Transverse colon (tissue), 4 donors: ENCODE results near the gene PHLDB2. TPM values are rescaled to one million over a fixed set of nuclear protein-coding genes. Genes with fewer than 3 reads are reported as not detected.

Experiments used
- DNase-seq: peaks from one replicate; pipeline ENCODE4 v3.0.0-alpha.2; 2019
- H3K27ac ChIP-seq, 4 donors: fragments of 200-600 bp; sonication (generic); 2 replicates each; pipeline ENCODE4 v1.5.1; 2016 to 2018; ENCODE audit warnings: inconsistent platforms in 4 of 4
- H3K27me3 ChIP-seq: fragments of 200-600 bp; sonication (generic); 2 replicates; pipeline ENCODE4 v1.5.1; 2017; ENCODE audit warnings: inconsistent platforms
- H3K36me3 ChIP-seq, 4 donors: fragments of 200-600 bp; sonication (generic); 2 replicates each; pipeline ENCODE4 v1.5.1; 2017 to 2019; ENCODE audit warnings: inconsistent platforms in 4 of 4
- H3K4me1 ChIP-seq, 4 donors: fragments of 200-600 bp; sonication (generic); 2 replicates each; pipeline ENCODE4 v1.5.1; 2017 to 2020; ENCODE audit warnings: inconsistent platforms in 4 of 4
- H3K4me3 ChIP-seq, 4 donors: fragments of 200-600 bp; sonication (generic); 1 replicate in 1 of 4; 2 replicates in 3 of 4; pipeline versions ENCODE4 v1.5.1 to v1.6.1; 2017 to 2019; ENCODE audit warnings: inconsistent platforms in 4 of 4
- H3K9me3 ChIP-seq, 2 donors: fragments of 200-600 bp; sonication (generic); 2 replicates each; pipeline ENCODE4 v1.5.1; 2017 to 2019; ENCODE audit warnings: inconsistent platforms in 2 of 2
- CTCF ChIP-seq, 5 experiments: fragments of 200-600 bp in 3 of 5; fragments of 450-650 bp in 2 of 5; sonication (generic) in 3 of 5; IDR thresholded peaks; 1 replicate in 2 of 5; 2 replicates in 3 of 5; pipeline ENCODE4 v1.5.1; 2016 to 2017; ENCODE audit warnings: antibody characterized with exemption in 5 of 5, inconsistent platforms in 3 of 5, mild to moderate bottlenecking in 2 of 5, moderate library complexity in 1 of 5
- EP300 ChIP-seq: sonication (generic); formaldehyde crosslinking; IDR thresholded peaks from one replicate; pipeline ENCODE4 v1.6.1; 2017; ENCODE audit warnings: antibody characterized with exemption, low read depth
- POLR2A ChIP-seq: fragments of 450-650 bp; IDR thresholded peaks from one replicate; pipeline ENCODE4 v1.6.1; 2016; ENCODE audit warnings: antibody characterized with exemption, mild to moderate bottlenecking, moderate library complexity
- POLR2AphosphoS5 ChIP-seq, 3 donors: sonication (generic); formaldehyde crosslinking; IDR thresholded peaks; one replicate each; pipeline ENCODE4 v1.6.1; 2016; ENCODE audit warnings: antibody characterized with exemption in 3 of 3
- WGBS, 2 donors: methylation state at CpG; one replicate each; pipeline ENCODE4 v1.1.5; 2018; ENCODE audit warnings: low coverage in 1 of 2; 5-methylcytosine and 5-hydroxymethylcytosine counted together
- in situ Hi-C, 4 donors: fragments of 200-750 bp; cut with MboI; loops; one replicate each; pipeline versions ENCODE4 v1.15.0 to v1.15.1; 2017; ENCODE audit warnings: low sequenced_read_pairs in 3 of 4, low pct_ligation_motif_present in 1 of 4, low pct_unique_long_range_greater_than_20kb in 1 of 4
- intact Hi-C: fragments of 100-400 bp; cut with DNase I; formaldehyde crosslinking; loops from one replicate; pipeline ENCODE4 v1.15.1; 2023; ENCODE audit warnings: low total_unique reads
- total RNA-seq, 4 donors: library from RNA; depleted of rRNA; stranded (reverse); fragments of >200 nt; gene quantifications; one replicate each; pipeline ENCODE4 v1.1.0, GENCODE V29; 2016

The PHLDB2 gene
- total RNA-seq, 4 donors from 2014 or later = 20.3 to 43.8 (median 24.5) TPM

GRCh38 chr3:111943533-111943932, 84.5 kb downstream of the PHLDB2 start:
- DNase-seq = no peak
- Histone ChIP-seq H3K27me3 (no peaks in the 10 kb centered on the region), H3K27ac (no peak overlapping the region), H3K9me3 (no peaks in the 10 kb centered on the region), H3K4me3 (no peak overlapping the region), H3K4me1 (peaks cover 0 to 6% (median 0%) of the 10 kb centered on the region in 4 donors), H3K36me3 (peaks cover 0 to 8% (median 0%) of the 10 kb centered on the region in 4 donors)
- in situ Hi-C loops (no loop called here), intact Hi-C loops (no loop called here)
- 86 to 88% methylated on average over 2 of the region's 2 CpGs for WGBS, 2 donors
- TF ChIP-seq POLR2AphosphoS5 (IDR thresholded peaks at IDR 0.05) (no peak), POLR2A (no peak), EP300 (no peak), CTCF (IDR thresholded peaks at IDR 0.05) (no peak)

- Histone ChIP-seq H3K4me3 (no peak overlapping the region), H3K4me1 (peaks cover 0 to 6% (median 0%) of the 10 kb centered on the region in 4 donors), H3K27me3 (no peaks in the 10 kb centered on the region), H3K9me3 (no peaks in the 10 kb centered on the region), H3K36me3 (peaks cover 0 to 8% (median 0%) of the 10 kb centered on the region in 4 donors), H3K27ac (no peak overlapping the region)
- in situ Hi-C loops (no loop called here), intact Hi-C loops (loop anchor here (2.0 kb wide), 1 partner anchor 54 kb away; the partner anchor contains the start of gene TAGLN3)
- 94 to 100% methylated on average over 4 of the region's 4 CpGs for WGBS, 2 donors
- TF ChIP-seq POLR2A (no peak), POLR2AphosphoS5 (IDR thresholded peaks at IDR 0.05) (no peak), EP300 (no peak), CTCF (IDR thresholded peaks at IDR 0.05) (no peak)
- DNase-seq = no peak
These were observed 85.3 kb downstream of the PHLDB2 start for GRCh38 chr3:111944372-111944771.

GRCh38 chr3:111947231-111947630, 88.2 kb downstream of the PHLDB2 start:
- no peaks in the 10 kb centered on the region for H3K9me3 ChIP-seq
- TF ChIP-seq POLR2AphosphoS5 (IDR thresholded peaks at IDR 0.05) (no peak), CTCF (IDR thresholded peaks at IDR 0.05) (no peak), POLR2A (no peak), EP300 (no peak)
- H3K27me3 ChIP-seq = no peaks in the 10 kb centered on the region
- H3K4me3 ChIP-seq = no peak overlapping the region
- H3K36me3 ChIP-seq = no peaks in the 10 kb centered on the region
- peaks cover 0 to 6% (median 0%) of the 10 kb centered on the region in 4 donors for H3K4me1 ChIP-seq
- intact Hi-C loops (no loop called here), in situ Hi-C loops (no loop called here)
- no peak overlapping the region for H3K27ac ChIP-seq
- WGBS, 2 donors = 49 to 67% methylated on average over 1 of the region's 1 CpG
- DNase-seq = no peak

- DNase-seq = no peak
- 87 to 88% methylated on average over 8 to 9 of the region's 9 CpGs for WGBS, 2 donors
- in situ Hi-C loops = no loop called here
- no peaks in the 10 kb centered on the region for H3K9me3 ChIP-seq
- no peaks in the 10 kb centered on the region for H3K27me3 ChIP-seq
- H3K27ac ChIP-seq = no peak overlapping the region
- H3K4me3 ChIP-seq = no peak overlapping the region
- H3K4me1 ChIP-seq = peaks cover 0 to 6% (median 0%) of the 10 kb centered on the region in 4 donors
- intact Hi-C loops = no loop called here
- no peaks in the 10 kb centered on the region for H3K36me3 ChIP-seq
- no peak for TF ChIP-seq POLR2AphosphoS5 (IDR thresholded peaks at IDR 0.05)
These were observed 89.7 kb downstream of the PHLDB2 start for GRCh38 chr3:111948786-111949185.

GRCh38 chr3:111949712-111950111, 90.6 kb downstream of the PHLDB2 start:
- H3K27me3 ChIP-seq = no peaks in the 10 kb centered on the region
- no peaks in the 10 kb centered on the region for H3K36me3 ChIP-seq
- no peak overlapping the region for H3K27ac ChIP-seq
- WGBS, 2 donors = 84 to 97% methylated on average over 3 of the region's 3 CpGs
- in situ Hi-C loops (no loop called here), intact Hi-C loops (no loop called here)
- DNase-seq = no peak
- peaks cover 0 to 11% (median 0%) of the 10 kb centered on the region in 4 donors for H3K4me1 ChIP-seq
- TF ChIP-seq EP300 = no peak
- H3K9me3 ChIP-seq = no peaks in the 10 kb centered on the region
- H3K4me3 ChIP-seq = no peak overlapping the region
